ENCODE measurements around the gene SIGLEC11. TPM values are rescaled to one million over a fixed set of nuclear protein-coding genes. Genes with fewer than 3 reads are reported as not detected.

SIGLEC11 gene
- total and polyA plus RNA-seq, 9 donors = 0.57 to 1.4 (median 0.90) TPM

DNA sequence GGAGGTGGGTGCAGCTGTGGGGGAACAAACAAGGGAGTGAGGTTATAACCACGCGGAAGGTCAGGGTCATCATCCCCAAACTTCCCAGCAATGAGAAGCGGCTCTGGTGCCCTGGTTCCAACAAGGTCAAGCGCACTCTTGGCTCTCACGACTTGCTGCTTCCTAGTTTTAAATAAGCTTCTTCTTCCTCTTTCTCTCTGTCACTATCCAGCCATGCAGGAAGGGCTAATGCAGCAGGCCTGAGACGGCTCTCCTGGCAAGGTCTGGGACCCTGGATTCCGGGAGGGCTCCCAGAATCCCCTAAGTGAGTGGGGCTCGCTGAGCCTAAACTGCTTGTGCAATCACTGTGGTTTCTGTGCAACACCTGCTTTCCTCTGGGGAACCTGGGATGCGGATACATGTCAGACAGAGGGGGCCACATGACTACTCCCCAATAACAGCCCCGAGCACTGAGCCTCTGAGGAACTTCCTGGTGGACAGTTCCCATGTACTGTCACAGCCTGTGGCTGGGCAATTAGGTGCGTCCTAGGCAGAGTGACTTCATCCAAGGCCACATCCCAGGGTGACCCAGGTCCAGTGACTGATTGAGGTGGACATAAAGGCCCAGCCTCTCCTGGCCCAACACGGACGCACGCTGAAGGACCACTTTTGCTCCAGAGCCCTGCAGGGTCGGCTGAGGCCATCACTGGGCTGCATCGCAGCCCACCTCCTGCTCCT, 40.0 kb upstream of the SIGLEC11 start:
- 85% methylated on average over 16 of the region's 16 CpGs for WGBS (ENCODE audit: insufficient coverage)
- peaks cover 81% of the 10 kb centered on the region for H3K36me3 ChIP-seq (ENCODE audit: control insufficient read depth, insufficient read depth, low read length)
- H3K27ac ChIP-seq (ENCODE audit: low read length) = no peak overlapping the region
- no peaks in the 10 kb centered on the region for H3K27me3 ChIP-seq (ENCODE audit: control insufficient read depth, insufficient read depth, low read length)
- H3K4me1 ChIP-seq (ENCODE audit: control insufficient read depth, insufficient read depth, low read length) = no peaks in the 10 kb centered on the region
- no peaks in the 10 kb centered on the region for H3K9me3 ChIP-seq (replicated peaks; ENCODE audit: control insufficient read depth, low read depth, low read length)
- no peak overlapping the region for H3K4me3 ChIP-seq (ENCODE audit: low read length)
- no peak for DNase-seq

GRCh38 chr19:50000038-50000840, 39.3 kb upstream of the SIGLEC11 start:
- DNase-seq = no peak
- Histone ChIP-seq H3K4me1 (ENCODE audit: control insufficient read depth, insufficient read depth, low read length) (no peaks in the 10 kb centered on the region), H3K27me3 (ENCODE audit: control insufficient read depth, insufficient read depth, low read length) (no peaks in the 10 kb centered on the region), H3K9me3 (replicated peaks; ENCODE audit: control insufficient read depth, low read depth, low read length) (no peaks in the 10 kb centered on the region), H3K27ac (ENCODE audit: low read length) (no peak overlapping the region), H3K36me3 (ENCODE audit: control insufficient read depth, insufficient read depth, low read length) (peaks cover 78% of the 10 kb centered on the region), H3K4me3 (ENCODE audit: low read length) (no peak overlapping the region)
- 93% methylated on average over 19 of the region's 20 CpGs for WGBS (ENCODE audit: insufficient coverage)

DNA sequence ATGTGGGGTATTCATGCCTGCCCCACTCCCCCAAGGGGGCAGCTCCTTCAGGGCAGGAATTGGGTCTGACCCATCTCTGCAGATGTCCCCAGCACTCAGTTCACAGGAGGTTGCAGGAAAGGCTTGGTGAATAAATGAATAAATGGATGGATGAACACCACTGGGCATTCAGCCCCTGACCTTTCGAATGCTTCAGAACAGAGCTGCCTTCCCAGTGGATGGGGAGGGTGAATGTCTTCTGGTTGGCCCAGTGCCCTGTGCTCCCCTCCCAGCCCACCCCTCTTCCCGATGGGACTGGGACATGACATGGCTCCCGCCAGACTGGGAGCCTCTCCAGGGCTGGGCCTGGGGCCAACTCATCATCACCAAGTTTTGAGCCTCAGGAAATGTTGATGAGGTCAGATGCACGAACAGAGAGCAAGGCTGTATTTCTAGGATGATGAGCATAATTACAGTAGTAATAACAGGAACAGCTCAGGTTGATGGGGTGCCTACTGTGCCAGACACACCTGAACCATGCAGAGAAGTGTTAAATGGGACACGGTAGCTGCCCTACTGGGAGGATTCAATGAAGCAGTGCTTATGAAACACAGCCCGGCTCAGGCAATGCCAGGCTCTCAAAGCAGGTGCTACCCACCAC, 38.5 kb upstream of the SIGLEC11 start:
- Histone ChIP-seq H3K4me3 (ENCODE audit: low read length) (no peak overlapping the region), H3K9me3 (replicated peaks; ENCODE audit: control insufficient read depth, low read depth, low read length) (no peaks in the 10 kb centered on the region), H3K4me1 (ENCODE audit: control insufficient read depth, insufficient read depth, low read length) (no peaks in the 10 kb centered on the region), H3K36me3 (ENCODE audit: control insufficient read depth, insufficient read depth, low read length) (peaks cover 79% of the 10 kb centered on the region), H3K27ac (ENCODE audit: low read length) (no peak overlapping the region), H3K27me3 (ENCODE audit: control insufficient read depth, insufficient read depth, low read length) (no peaks in the 10 kb centered on the region)
- WGBS (ENCODE audit: insufficient coverage) = 71% methylated on average over 3 of the region's 6 CpGs
- DNase-seq = peak; percentile 15

- Histone ChIP-seq H3K27ac (ENCODE audit: low read length) (no peak overlapping the region), H3K4me3 (ENCODE audit: low read length) (no peak overlapping the region), H3K4me1 (ENCODE audit: control insufficient read depth, insufficient read depth, low read length) (no peaks in the 10 kb centered on the region), H3K36me3 (ENCODE audit: control insufficient read depth, insufficient read depth, low read length) (peaks cover 76% of the 10 kb centered on the region), H3K27me3 (ENCODE audit: control insufficient read depth, insufficient read depth, low read length) (no peaks in the 10 kb centered on the region), H3K9me3 (replicated peaks; ENCODE audit: control insufficient read depth, low read depth, low read length) (no peaks in the 10 kb centered on the region)
- peak; percentile 31 for DNase-seq
- WGBS (ENCODE audit: insufficient coverage) = no CpG with 5 or more reads among the region's 5 CpGs
Observed at GRCh38 chr19:49997709-49998108, 36.7 kb upstream of the SIGLEC11 start.

- H3K27ac ChIP-seq (ENCODE audit: low read length) = no peak overlapping the region
- peaks cover 61% of the 10 kb centered on the region for H3K36me3 ChIP-seq (ENCODE audit: control insufficient read depth, insufficient read depth, low read length)
- WGBS (ENCODE audit: insufficient coverage) = 88% methylated on average over 6 of the region's 9 CpGs
Observed at GRCh38 chr19:49988433-49988832, 27.5 kb upstream of the SIGLEC11 start.

GRCh38 chr19:49988007-49988406, 27.0 kb upstream of the SIGLEC11 start:
- no peak overlapping the region for H3K4me3 ChIP-seq (ENCODE audit: low read length)
- WGBS (ENCODE audit: insufficient coverage) = 96% methylated on average over 5 of the region's 5 CpGs
- no peaks in the 10 kb centered on the region for H3K9me3 ChIP-seq (replicated peaks; ENCODE audit: control insufficient read depth, low read depth, low read length)
- DNase-seq = no peak
- H3K36me3 ChIP-seq (ENCODE audit: control insufficient read depth, insufficient read depth, low read length) = peaks cover 60% of the 10 kb centered on the region
- H3K27me3 ChIP-seq (ENCODE audit: control insufficient read depth, insufficient read depth, low read length) = no peaks in the 10 kb centered on the region
- no peaks in the 10 kb centered on the region for H3K4me1 ChIP-seq (ENCODE audit: control insufficient read depth, insufficient read depth, low read length)
- no peak overlapping the region for H3K27ac ChIP-seq (ENCODE audit: low read length)

More at GRCh38 chr19:49988433-49988832, 27.5 kb upstream of the SIGLEC11 start:
- Histone ChIP-seq H3K4me1 (ENCODE audit: control insufficient read depth, insufficient read depth, low read length) (no peaks in the 10 kb centered on the region), H3K4me3 (ENCODE audit: low read length) (no peak overlapping the region), H3K27me3 (ENCODE audit: control insufficient read depth, insufficient read depth, low read length) (no peaks in the 10 kb centered on the region), H3K9me3 (replicated peaks; ENCODE audit: control insufficient read depth, low read depth, low read length) (no peaks in the 10 kb centered on the region)
- no peak for DNase-seq

- no peak overlapping the region for H3K4me3 ChIP-seq (ENCODE audit: low read length)
- H3K27ac ChIP-seq (ENCODE audit: low read length) = no peak overlapping the region
- no peaks in the 10 kb centered on the region for H3K4me1 ChIP-seq (ENCODE audit: control insufficient read depth, insufficient read depth, low read length)
- H3K27me3 ChIP-seq (ENCODE audit: control insufficient read depth, insufficient read depth, low read length) = no peaks in the 10 kb centered on the region
- 5% methylated on average over 7 of the region's 9 CpGs for WGBS (ENCODE audit: insufficient coverage)
- DNase-seq = peak; percentile 95
- H3K36me3 ChIP-seq (ENCODE audit: control insufficient read depth, insufficient read depth, low read length) = peaks cover 60% of the 10 kb centered on the region
- no peaks in the 10 kb centered on the region for H3K9me3 ChIP-seq (replicated peaks; ENCODE audit: control insufficient read depth, low read depth, low read length)
Observed at GRCh38 chr19:49987159-49987698, 26.3 kb upstream of the SIGLEC11 start.

DNA sequence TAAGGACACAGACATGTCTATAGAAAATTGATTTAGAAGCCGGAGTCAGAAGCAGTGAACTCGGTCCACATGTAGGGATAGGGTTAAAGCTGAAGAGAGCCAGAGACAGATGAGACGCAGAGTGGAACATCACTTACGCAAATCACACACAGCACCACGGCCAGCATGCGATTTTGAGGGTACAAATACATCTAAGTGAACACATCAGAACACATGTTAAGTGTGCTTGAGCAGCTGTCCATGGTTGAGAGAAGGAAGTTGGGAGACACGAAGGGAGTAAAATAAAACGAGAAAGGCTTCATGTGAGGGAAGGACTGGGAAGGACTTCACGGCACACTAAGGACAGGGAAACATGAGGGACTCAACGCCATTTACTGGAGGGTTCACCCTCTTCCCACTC, 25.4 kb upstream of the SIGLEC11 start:
- Histone ChIP-seq H3K4me3 (ENCODE audit: low read length) (no peak overlapping the region), H3K36me3 (ENCODE audit: control insufficient read depth, insufficient read depth, low read length) (peaks cover 59% of the 10 kb centered on the region), H3K27ac (ENCODE audit: low read length) (no peak overlapping the region), H3K4me1 (ENCODE audit: control insufficient read depth, insufficient read depth, low read length) (no peaks in the 10 kb centered on the region), H3K27me3 (ENCODE audit: control insufficient read depth, insufficient read depth, low read length) (no peaks in the 10 kb centered on the region), H3K9me3 (replicated peaks; ENCODE audit: control insufficient read depth, low read depth, low read length) (no peaks in the 10 kb centered on the region)
- 100% methylated on average over 4 of the region's 10 CpGs for WGBS (ENCODE audit: insufficient coverage)
- no peak for DNase-seq

DNA sequence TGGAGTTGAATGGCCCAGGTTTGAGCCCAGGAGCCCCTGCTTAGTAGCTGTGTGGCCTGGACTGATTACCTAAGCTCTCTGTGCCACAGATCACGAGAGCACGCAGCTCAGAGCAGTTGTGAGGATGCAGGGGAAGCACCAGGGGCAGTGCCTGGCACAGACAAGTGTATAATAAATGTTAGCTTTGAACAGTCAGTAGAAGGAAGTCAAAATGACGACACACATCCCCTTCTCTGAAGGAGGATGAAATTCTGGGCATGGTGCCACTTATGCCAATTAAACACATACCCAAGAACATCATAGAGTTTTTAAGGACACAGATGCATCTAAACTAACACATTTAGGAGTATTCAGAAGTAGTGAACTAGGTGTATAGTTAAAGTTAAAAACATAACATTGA, 24.9 kb upstream of the SIGLEC11 start:
- H3K36me3 ChIP-seq (ENCODE audit: control insufficient read depth, insufficient read depth, low read length) = peaks cover 55% of the 10 kb centered on the region
- H3K4me1 ChIP-seq (ENCODE audit: control insufficient read depth, insufficient read depth, low read length) = no peaks in the 10 kb centered on the region
- no peak for DNase-seq
- no CpG with 5 or more reads among the region's 3 CpGs for WGBS (ENCODE audit: insufficient coverage)
- no peak overlapping the region for H3K27ac ChIP-seq (ENCODE audit: low read length)
- no peaks in the 10 kb centered on the region for H3K9me3 ChIP-seq (replicated peaks; ENCODE audit: control insufficient read depth, low read depth, low read length)
- no peak overlapping the region for H3K4me3 ChIP-seq (ENCODE audit: low read length)
- no peaks in the 10 kb centered on the region for H3K27me3 ChIP-seq (ENCODE audit: control insufficient read depth, insufficient read depth, low read length)

- Histone ChIP-seq H3K36me3 (ENCODE audit: control insufficient read depth, insufficient read depth, low read length) (peaks cover 47% of the 10 kb centered on the region), H3K4me1 (ENCODE audit: control insufficient read depth, insufficient read depth, low read length) (no peaks in the 10 kb centered on the region)
- WGBS (ENCODE audit: insufficient coverage) = 84% methylated on average over 11 of the region's 11 CpGs
Observed at GRCh38 chr19:49984491-49984890, 23.5 kb upstream of the SIGLEC11 start.

More at GRCh38 chr19:49984491-49984890, 23.5 kb upstream of the SIGLEC11 start:
- Histone ChIP-seq H3K27ac (ENCODE audit: low read length) (no peak overlapping the region), H3K27me3 (ENCODE audit: control insufficient read depth, insufficient read depth, low read length) (no peaks in the 10 kb centered on the region), H3K4me3 (ENCODE audit: low read length) (no peak overlapping the region), H3K9me3 (replicated peaks; ENCODE audit: control insufficient read depth, low read depth, low read length) (no peaks in the 10 kb centered on the region)
- no peak for DNase-seq

Data from muscle of leg (tissue), 11 donors.